SK-N-SH (cell line): ENCODE data around the gene UNK. TPM values are rescaled to one million over a fixed set of nuclear protein-coding genes. Genes with fewer than 3 reads are reported as not detected.
A peak's percentile ranks its signal among the peaks of the same experiment; 100 is the strongest.

Experiments used
- CTCF ChIA-PET: fragments of 300-600, 350-600 bp; formaldehyde crosslinking; extraction: SDS; loops from one replicate; lab custom pipeline; 2021; lab: Yijun Ruan, JAX
- POLR2A ChIA-PET: fragments of 350-600 bp; sonication (Branson Sonifier 250); formaldehyde crosslinking; extraction: SDS; loops from one replicate; lab custom pipeline; 2020; ENCODE audit warnings: antibody characterized with exemption, inconsistent platforms; lab: Yijun Ruan, JAX
- DNase-seq: peaks from one replicate; pipeline ENCODE4 v3.0.0; 2012
- H2AFZ ChIP-seq: fragments of 200-600 bp; sonication (generic); 2 replicates; pipeline ENCODE4 v1.8.1; 2016; ENCODE audit warnings: antibody characterized with exemption, mild to moderate bottlenecking, low read depth
- H3F3A ChIP-seq: fragments of 200-600 bp; sonication (generic); replicated peaks from 2 replicates; pipeline ENCODE3; 2016; ENCODE audit warnings: antibody characterized with exemption, mild to moderate bottlenecking; ENCODE audit not compliant: insufficient read depth
- H3K27ac ChIP-seq, 2 experiments: fragments of 200-500 bp in 1 of 2; fragments of 200-600 bp in 1 of 2; sonication (Bioruptor generic) in 1 of 2; sonication (generic), shearing (Covaris generic) in 1 of 2; 2 replicates each; pipeline versions ENCODE4 v1.5.1 to v1.6.1; 2014 to 2016; ENCODE audit warnings: low read depth in 2 of 2, inconsistent platforms in 1 of 2, low read length in 1 of 2, mild to moderate bottlenecking in 1 of 2, mixed read lengths in 1 of 2
- H3K27me3 ChIP-seq: fragments of 200-600 bp; sonication (generic), shearing (Covaris generic); 2 replicates; pipeline ENCODE4 v1.6.1; 2016; ENCODE audit warnings: mixed run types; ENCODE audit not compliant: insufficient read depth
- H3K36me3 ChIP-seq, 2 experiments: fragments of 200-500 bp in 1 of 2; fragments of 200-600 bp in 1 of 2; sonication (Bioruptor generic) in 1 of 2; sonication (generic) in 1 of 2; replicated peaks in 1 of 2; 2 replicates each; pipeline versions ENCODE3 to v1.5.1; 2014 to 2016; ENCODE audit warnings: low read length in 1 of 2, mild to moderate bottlenecking in 1 of 2; ENCODE audit not compliant: insufficient read depth in 2 of 2, control insufficient read depth in 1 of 2
- H3K4me1 ChIP-seq, 2 experiments: fragments of 200-500 bp in 1 of 2; fragments of 200-600 bp in 1 of 2; sonication (Bioruptor generic) in 1 of 2; sonication (generic), shearing (Covaris generic) in 1 of 2; 2 replicates each; pipeline versions ENCODE4 v1.5.1 to v1.6.1; 2014 to 2016; ENCODE audit warnings: low read depth in 1 of 2, low read length in 1 of 2, mixed run types in 1 of 2; ENCODE audit not compliant: insufficient read depth in 2 of 2, control insufficient read depth in 1 of 2
- H3K4me2 ChIP-seq: fragments of 200-600 bp; sonication (generic), shearing (Covaris generic); 2 replicates; pipeline ENCODE4 v1.6.1; 2017; ENCODE audit warnings: mixed run types
- H3K4me3 ChIP-seq, 2 experiments: fragments of 200-500 bp in 1 of 2; fragments of 200-600 bp in 1 of 2; sonication (Bioruptor generic) in 1 of 2; sonication (generic), shearing (Covaris generic) in 1 of 2; 2 replicates each; pipeline versions ENCODE4 v1.5.1 to v1.8.1; 2014 to 2016; ENCODE audit warnings: low read depth in 2 of 2, inconsistent platforms in 1 of 2, low read length in 1 of 2, mild to moderate bottlenecking in 1 of 2, mixed read lengths in 1 of 2, moderate library complexity in 1 of 2
- H3K79me2 ChIP-seq: fragments of 200-600 bp; sonication (generic); 2 replicates; pipeline ENCODE4 v1.8.1; 2017; ENCODE audit warnings: mild to moderate bottlenecking; ENCODE audit not compliant: insufficient read depth
- H3K9ac ChIP-seq: fragments of 200-600 bp; sonication (generic); 2 replicates; pipeline ENCODE4 v1.6.1; 2017; ENCODE audit warnings: mixed run types
- H3K9me2 ChIP-seq: fragments of 200-600 bp; sonication (generic); 2 replicates; pipeline ENCODE4 v1.6.1; 2017; ENCODE audit warnings: mixed run types
- H3K9me3 ChIP-seq: fragments of 200-600 bp; sonication (generic); 2 replicates; pipeline ENCODE4 v1.6.1; 2017; ENCODE audit warnings: mixed run types, mild to moderate bottlenecking, moderate library complexity
- H4K20me1 ChIP-seq: fragments of 200-600 bp; sonication (generic); 2 replicates; pipeline ENCODE4 v1.6.1; 2017; ENCODE audit warnings: mild to moderate bottlenecking, mixed run types; ENCODE audit not compliant: insufficient read depth
- EP300 ChIP-seq, 2 experiments: IDR thresholded peaks; 2 replicates each; pipeline versions ENCODE4 v1.4.0 to v1.6.1; 2012; ENCODE audit warnings: borderline replicate concordance in 1 of 2, low read depth in 1 of 2, low read length in 1 of 2
- FOSL2 ChIP-seq: IDR thresholded peaks from 2 replicates; pipeline ENCODE4 v1.4.0; 2012; ENCODE audit warnings: low read depth, mild to moderate bottlenecking, moderate library complexity, borderline replicate concordance
- FOXJ3 ChIP-seq: sonication (generic); formaldehyde crosslinking; IDR thresholded peaks from 2 replicates; pipeline ENCODE4 v1.5.1; 2020; ENCODE audit warnings: mild to moderate bottlenecking, missing genetic modification reagents
- GATA2 ChIP-seq: sonication (generic); formaldehyde crosslinking; IDR thresholded peaks from 2 replicates; pipeline ENCODE4 v1.5.0; 2020; ENCODE audit warnings: mild to moderate bottlenecking, missing genetic modification reagents
- JUND ChIP-seq: IDR thresholded peaks from 2 replicates; pipeline ENCODE4 v1.4.0; 2012
- MAX ChIP-seq: IDR thresholded peaks from 2 replicates; pipeline ENCODE4 v1.4.0; 2012; ENCODE audit warnings: low read depth
- NFIC ChIP-seq: IDR thresholded peaks from 2 replicates; pipeline ENCODE4 v1.4.0; 2012; ENCODE audit warnings: borderline replicate concordance
- RAD21 ChIP-seq: IDR thresholded peaks from 2 replicates; pipeline ENCODE4 v1.6.1; 2012; ENCODE audit warnings: mild to moderate bottlenecking, low read length
- REST ChIP-seq: IDR thresholded peaks from 2 replicates; pipeline ENCODE4 v1.6.1; 2012; ENCODE audit warnings: mild to moderate bottlenecking, low read depth, low read length, moderate library complexity
- RXRA ChIP-seq: IDR thresholded peaks from 2 replicates; pipeline ENCODE4 v1.4.0; 2012; ENCODE audit warnings: low read depth, mild to moderate bottlenecking, borderline replicate concordance
- TCF12 ChIP-seq: IDR thresholded peaks from 2 replicates; pipeline ENCODE4 v1.4.0; 2012
- WGBS: methylation state at CpG from one replicate; pipeline ENCODE4 v1.1.6; 2017; ENCODE audit warnings: low lambda C conversion rate; 5-methylcytosine and 5-hydroxymethylcytosine counted together
- polyA plus RNA-seq, 3 experiments: library from polyadenylated mRNA; depleted of rRNA; stranded (reverse); fragments of >200 nt; gene quantifications; 2 replicates each; pipeline ENCODE4 v1.2.3, GENCODE V29; 2012
- TF ChIP-seq, protein P1 (sequence below): IDR thresholded peaks from 2 replicates; pipeline ENCODE4 v1.4.0; 2012; ENCODE audit warnings: low read depth, borderline replicate concordance

Gene UNK
- polyA plus RNA-seq, 1 of the 3 experiments (the other 2 are of a cell fraction) = 24.8 TPM

DNA sequence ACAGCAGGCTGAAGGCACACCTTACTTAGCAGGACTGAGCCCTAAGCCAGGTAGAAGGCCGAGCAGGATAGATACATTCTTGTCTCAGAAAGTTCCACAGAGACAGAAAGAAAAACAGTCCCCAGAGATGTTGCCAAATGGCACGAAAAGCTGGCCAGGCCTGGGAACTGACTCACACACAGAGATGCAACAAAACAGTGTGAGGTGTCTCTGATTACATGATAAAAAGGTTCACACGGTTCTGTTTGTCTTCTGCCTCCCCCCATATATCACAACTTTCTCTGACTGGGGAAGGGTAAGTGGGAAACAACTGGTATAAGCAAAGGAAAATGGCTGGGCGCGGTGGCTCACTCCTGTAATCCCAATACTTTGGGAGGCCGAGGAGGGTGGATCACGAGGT lies 68.8 kb downstream of the UNK start:
- Histone ChIP-seq H3K4me2 (peak overlapping the region; percentile 81), H3F3A (peaks cover 15% of the 10 kb centered on the region), H3K9ac (peak overlapping the region; percentile 70; the same call in 1 of the 2 replicates), H3K27ac (peak overlapping the region in 1 of 2 experiments; percentile 86; a peak in 2 of 4 replicates), H3K9me3 (no peaks in the 10 kb centered on the region), H3K27me3 (no peaks in the 10 kb centered on the region), H3K79me2 (peaks cover 29% of the 10 kb centered on the region), H2AFZ (no peak overlapping the region), H3K4me3 (peak overlapping the region in 1 of 2 experiments; percentile 83; a peak in 1 of 4 replicates), H3K36me3 (peaks cover 23% of the 10 kb centered on the region in 2 experiments), H3K4me1 (peaks cover 12 to 19% of the 10 kb centered on the region in 2 experiments; a peak in 3 of 4 replicates), H4K20me1 (no peaks in the 10 kb centered on the region; the same call in 1 of the 2 replicates), H3K9me2 (no peaks in the 10 kb centered on the region)
- peak; percentile 36; the same call in 1 of the 2 replicates for TF ChIP-seq TCF12
- peak; percentile 51; the same call in 1 of the 2 replicates for TF ChIP-seq NFIC
- no peak for TF ChIP-seq RAD21
- no peak for DNase-seq
- CTCF ChIA-PET = interaction anchor here (0.6 to 6.9 kb wide), 10 partner anchors 7 to 598 kb away, joined by 3 to 79 read pairs (median 10); partner anchors contain the start of genes MRPL38, TRIM47 and UNC13D
- 69% methylated on average over 7 of the region's 7 CpGs for WGBS
- POLR2A ChIA-PET = interaction anchor here (1.2 to 2.0 kb wide), 2 partner anchors 23 to 44 kb away, joined by 4 to 6 read pairs; partner anchors contain the start of gene TRIM65

DNA sequence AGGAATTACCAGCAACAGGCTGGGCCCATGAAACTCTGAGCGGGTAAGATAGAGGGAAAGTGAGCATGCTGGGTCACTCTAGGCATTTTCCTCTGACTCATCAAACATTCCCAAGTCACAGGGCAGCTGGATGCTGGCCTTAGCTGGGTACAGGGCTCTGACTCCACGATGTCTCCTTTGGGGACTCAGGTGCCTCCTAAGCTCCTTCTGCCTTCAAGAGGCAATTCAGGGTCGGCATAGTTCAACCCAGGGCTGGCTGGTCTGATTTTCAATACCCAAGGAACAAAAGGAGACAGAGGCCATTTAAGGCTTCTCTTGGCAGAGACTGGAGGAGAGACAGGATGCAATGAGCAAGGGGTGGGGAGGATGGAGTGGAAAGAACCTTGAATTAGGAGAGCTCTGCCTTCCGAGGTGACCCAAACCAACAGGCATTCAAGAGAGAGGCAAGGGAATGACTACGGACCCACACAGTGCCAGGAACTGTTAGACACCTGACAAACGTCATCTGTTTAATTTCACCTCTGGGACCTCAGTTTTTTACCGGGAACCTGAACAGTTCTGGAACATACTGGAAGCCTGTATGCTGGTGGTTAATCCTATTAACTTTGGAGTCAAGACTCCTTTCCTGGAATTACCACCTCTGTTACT lies 69.6 kb downstream of the UNK start:
- Histone ChIP-seq H3K27me3 (no peaks in the 10 kb centered on the region), H3K4me3 (peak overlapping the region; percentile 72 to 83), H3K27ac (peak overlapping the region; percentile 66 to 86), H3K9me3 (no peaks in the 10 kb centered on the region), H3K36me3 (peaks cover 15 to 22% of the 10 kb centered on the region in 2 experiments), H3K9me2 (no peaks in the 10 kb centered on the region), H3K4me1 (peaks cover 12 to 19% of the 10 kb centered on the region in 2 experiments; a peak in 3 of 4 replicates), H3K79me2 (peaks cover 29% of the 10 kb centered on the region), H2AFZ (no peak overlapping the region), H4K20me1 (no peaks in the 10 kb centered on the region; the same call in 1 of the 2 replicates), H3K9ac (peak overlapping the region; percentile 70), H3F3A (peaks cover 15% of the 10 kb centered on the region), H3K4me2 (peak overlapping the region; percentile 81)
- 11% methylated on average over 7 of the region's 7 CpGs for WGBS
- POLR2A ChIA-PET = interaction anchor here (1.2 to 2.4 kb wide), 5 partner anchors 9 to 74 kb away, joined by 3 to 31 read pairs (median 10); partner anchors contain the start of gene UNC13D
- no peak for DNase-seq
- TF ChIP-seq FOXJ3 (no peak), EP300 (IDR thresholded peaks at IDR 0.05; ENCODE audit: borderline replicate concordance in 1 of 2, low read depth in 1 of 2, low read length in 1 of 2) (peak in 1 of 2 experiments; percentile 68; a peak in 1 of 4 replicates), REST (0 out of 2 replicates have a peak, but pooled peaks have one; percentile 19), FOSL2 (peak; percentile 87), RXRA (no peak), MAX (peak; percentile 78), GATA2 (CRISPR knock-in tag) (no peak), JUND (peak; percentile 72; the same call in 1 of the 2 replicates)
- TF ChIP-seq, protein P1, sequence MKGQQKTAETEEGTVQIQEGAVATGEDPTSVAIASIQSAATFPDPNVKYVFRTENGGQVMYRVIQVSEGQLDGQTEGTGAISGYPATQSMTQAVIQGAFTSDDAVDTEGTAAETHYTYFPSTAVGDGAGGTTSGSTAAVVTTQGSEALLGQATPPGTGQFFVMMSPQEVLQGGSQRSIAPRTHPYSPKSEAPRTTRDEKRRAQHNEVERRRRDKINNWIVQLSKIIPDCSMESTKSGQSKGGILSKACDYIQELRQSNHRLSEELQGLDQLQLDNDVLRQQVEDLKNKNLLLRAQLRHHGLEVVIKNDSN = no peak
- CTCF ChIA-PET = interaction anchor here (0.6 to 6.9 kb wide), 19 partner anchors 8 to 597 kb away, joined by 3 to 79 read pairs (median 8); partner anchors contain the start of genes MRPL38, TRIM47, TRIM65 and UNC13D
